ENCODE data around the gene SNAPC2.

The SNAPC2 gene

DNA sequence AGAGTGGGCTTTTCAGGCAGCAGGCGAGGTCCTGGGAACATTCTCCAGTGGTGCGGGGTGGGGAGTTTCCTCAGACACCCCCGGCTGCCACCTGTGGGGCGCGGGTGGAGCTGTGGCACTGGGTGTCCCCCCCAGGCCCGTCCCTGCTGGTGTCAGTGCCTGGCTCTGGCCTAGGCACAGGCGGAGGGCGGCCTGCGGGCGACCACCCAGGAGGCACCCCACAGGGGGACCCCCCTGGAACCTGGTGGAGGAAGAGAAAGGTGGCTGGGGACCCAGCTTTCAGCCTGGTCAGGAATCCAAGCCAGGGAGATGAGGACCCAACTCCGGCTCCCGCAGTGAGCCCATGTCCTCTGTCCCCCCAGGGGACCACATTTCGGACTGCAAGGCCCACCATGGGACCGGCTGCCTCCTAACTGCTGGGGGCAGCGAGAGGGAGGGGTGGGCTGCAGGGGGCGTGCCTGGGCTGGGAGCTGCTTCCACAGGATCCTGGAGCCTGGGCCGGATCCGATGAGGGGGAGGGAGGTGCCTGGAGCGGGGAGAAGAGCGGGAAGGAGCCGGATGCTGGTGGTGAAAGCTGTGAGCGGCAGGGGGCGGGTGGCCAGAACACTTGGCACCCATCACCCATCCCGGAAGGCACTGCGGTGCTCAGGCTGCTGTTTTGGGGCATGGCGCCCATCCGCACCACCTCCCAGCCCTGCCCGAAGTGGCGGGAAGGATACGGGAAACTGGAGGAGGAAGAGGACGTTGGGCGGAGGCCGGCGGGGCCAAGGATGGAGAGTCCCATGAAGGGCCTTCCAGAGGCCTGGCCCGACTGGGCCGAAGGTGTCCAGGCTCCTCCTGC, 11.3 kb downstream of the SNAPC2 start:
- no peak overlapping the region for H3K4me3 ChIP-seq (replicated peaks; ENCODE audit: low read depth, low read length)
- DNase-seq (ENCODE audit: extremely low read depth, low read depth) = no peak
- TF ChIP-seq, protein P1, sequence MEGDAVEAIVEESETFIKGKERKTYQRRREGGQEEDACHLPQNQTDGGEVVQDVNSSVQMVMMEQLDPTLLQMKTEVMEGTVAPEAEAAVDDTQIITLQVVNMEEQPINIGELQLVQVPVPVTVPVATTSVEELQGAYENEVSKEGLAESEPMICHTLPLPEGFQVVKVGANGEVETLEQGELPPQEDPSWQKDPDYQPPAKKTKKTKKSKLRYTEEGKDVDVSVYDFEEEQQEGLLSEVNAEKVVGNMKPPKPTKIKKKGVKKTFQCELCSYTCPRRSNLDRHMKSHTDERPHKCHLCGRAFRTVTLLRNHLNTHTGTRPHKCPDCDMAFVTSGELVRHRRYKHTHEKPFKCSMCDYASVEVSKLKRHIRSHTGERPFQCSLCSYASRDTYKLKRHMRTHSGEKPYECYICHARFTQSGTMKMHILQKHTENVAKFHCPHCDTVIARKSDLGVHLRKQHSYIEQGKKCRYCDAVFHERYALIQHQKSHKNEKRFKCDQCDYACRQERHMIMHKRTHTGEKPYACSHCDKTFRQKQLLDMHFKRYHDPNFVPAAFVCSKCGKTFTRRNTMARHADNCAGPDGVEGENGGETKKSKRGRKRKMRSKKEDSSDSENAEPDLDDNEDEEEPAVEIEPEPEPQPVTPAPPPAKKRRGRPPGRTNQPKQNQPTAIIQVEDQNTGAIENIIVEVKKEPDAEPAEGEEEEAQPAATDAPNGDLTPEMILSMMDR (IDR thresholded peaks at IDR 0.05; ENCODE audit: low read depth, low read length, missing control alignments) = no peak

DNA sequence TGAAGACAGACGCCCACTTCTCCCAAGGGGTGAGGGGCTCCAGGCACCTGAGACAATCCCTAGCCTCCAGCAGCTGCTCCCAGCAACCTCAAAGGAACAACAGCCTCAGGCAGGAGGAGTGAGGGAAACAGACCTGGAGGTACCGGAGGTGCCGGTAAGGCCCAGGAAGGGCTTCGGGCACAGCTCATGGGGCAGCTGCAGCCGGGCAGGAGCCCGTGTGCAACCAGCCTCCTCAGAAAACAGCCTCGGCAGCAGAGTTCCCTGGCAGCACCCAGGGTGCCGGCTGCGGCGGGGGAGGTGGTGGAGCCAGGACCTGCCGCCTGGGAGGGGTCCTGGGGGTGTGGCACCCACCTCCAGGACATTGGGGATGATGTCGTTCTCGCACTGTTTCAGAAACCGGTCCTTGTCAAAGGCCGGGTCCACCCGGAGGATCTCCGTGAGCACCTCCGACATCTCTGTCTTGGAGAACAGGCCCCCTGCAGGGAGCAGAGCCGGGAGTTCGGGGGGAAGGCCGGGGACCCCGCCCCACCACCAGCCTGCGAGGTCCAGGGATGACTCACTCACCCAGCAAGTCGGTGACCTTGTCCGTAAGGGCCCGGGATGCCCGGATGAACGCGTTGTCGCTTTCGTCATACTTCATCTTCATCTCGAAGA, 12.3 kb downstream of the SNAPC2 start:
- H3K4me3 ChIP-seq (replicated peaks; ENCODE audit: low read depth, low read length) = no peak overlapping the region
- TF ChIP-seq, protein P1 (IDR thresholded peaks at IDR 0.05; ENCODE audit: low read depth, low read length, missing control alignments) = no peak

DNA sequence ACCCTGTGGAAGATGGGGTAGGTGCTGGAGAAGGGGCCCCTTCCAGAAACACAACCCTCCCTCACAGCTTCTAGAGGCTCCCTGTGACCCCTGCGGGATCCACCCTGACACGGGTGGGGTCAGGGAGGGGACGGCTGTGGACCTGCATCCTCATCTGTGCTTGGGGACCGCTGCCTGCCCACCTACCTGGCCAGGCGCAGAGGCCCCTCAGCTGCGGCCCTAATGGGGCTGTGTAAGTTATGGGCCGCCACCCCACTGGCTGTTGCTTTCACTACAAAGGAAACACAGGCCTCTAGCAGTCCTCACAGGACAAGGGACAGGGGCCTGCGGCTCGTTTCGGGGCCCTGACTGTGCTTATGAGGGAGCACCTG, 12.8 kb downstream of the SNAPC2 start:
- H3K4me3 ChIP-seq (replicated peaks; ENCODE audit: low read depth, low read length) = no peak overlapping the region
- DNase-seq (ENCODE audit: extremely low read depth, low read depth) = no peak
- TF ChIP-seq, protein P1 (IDR thresholded peaks at IDR 0.05; ENCODE audit: low read depth, low read length, missing control alignments) = no peak

More for the DNA sequence above, 12.3 kb downstream of the SNAPC2 start:
- DNase-seq (ENCODE audit: extremely low read depth, low read depth) = no peak

DNA sequence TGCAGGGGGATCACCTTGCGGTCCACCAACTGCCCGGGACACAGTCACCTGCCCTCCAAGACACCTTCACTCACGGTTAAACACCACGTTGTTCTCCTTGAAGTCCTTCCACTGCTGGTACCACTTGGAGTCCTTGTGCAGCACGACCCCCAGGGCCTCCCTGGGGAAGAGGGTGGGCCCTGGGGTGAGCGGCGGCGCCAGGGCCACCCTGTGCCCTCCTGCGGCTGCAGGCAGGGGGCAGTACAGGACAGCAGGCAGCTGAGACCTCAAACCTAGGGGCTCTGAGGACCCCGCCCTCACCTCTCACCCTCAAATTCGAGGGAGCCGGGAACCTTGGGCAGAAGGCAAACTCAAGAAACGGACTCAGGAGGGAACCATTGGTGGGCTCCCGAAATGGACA, 13.3 kb downstream of the SNAPC2 start:
- DNase-seq (ENCODE audit: extremely low read depth, low read depth) = no peak
- TF ChIP-seq, protein P1 (IDR thresholded peaks at IDR 0.05; ENCODE audit: low read depth, low read length, missing control alignments) = peak; percentile 45
- H3K4me3 ChIP-seq (replicated peaks; ENCODE audit: low read depth, low read length) = no peak overlapping the region

DNA sequence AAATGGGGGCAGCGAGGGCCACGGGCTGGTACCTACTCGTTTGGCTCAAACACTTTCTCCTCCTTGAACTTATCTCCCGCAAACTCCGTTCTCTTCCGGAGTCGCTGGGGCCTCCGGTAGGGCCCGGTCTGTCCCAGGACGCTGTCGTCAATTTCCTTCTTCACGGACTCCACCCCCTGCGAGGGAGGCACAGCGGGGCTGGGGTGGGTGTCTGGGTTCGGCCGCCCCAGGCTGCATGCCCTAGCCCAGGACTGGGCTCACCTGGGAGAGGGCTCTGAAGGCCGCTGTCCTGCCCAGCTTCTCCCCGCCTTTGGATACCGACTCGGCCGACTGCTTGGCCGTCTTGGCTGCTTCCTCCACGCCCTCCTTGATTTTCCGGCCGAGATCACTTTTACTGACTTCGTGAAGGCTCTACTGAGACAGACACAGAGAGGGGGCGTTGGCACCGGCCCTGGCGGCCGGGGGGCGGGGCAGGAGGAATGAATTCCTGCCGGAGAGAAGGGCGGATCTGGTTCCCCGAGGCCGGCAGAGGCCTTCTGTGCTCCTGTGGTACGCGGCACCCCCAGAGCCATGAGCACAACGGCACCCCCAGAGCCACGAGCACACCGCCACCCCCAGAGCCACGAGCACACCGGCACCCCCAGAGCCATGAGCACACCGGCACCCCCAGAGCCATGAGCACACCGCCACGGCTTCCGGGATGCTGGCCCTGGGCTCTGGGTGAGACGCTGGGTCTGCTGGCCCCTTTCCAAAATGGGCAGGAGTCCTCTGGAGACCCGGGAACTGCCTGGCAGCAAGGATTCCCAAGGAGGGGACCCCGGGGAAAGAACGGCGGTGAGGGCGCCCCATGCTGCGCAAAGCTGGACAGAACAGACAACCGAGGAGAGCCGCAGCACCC, 13.9 kb downstream of the SNAPC2 start:
- no peak overlapping the region for H3K4me3 ChIP-seq (replicated peaks; ENCODE audit: low read depth, low read length)
- DNase-seq (ENCODE audit: extremely low read depth, low read depth) = no peak
- TF ChIP-seq, protein P1 (IDR thresholded peaks at IDR 0.05; ENCODE audit: low read depth, low read length, missing control alignments) = no peak

DNA sequence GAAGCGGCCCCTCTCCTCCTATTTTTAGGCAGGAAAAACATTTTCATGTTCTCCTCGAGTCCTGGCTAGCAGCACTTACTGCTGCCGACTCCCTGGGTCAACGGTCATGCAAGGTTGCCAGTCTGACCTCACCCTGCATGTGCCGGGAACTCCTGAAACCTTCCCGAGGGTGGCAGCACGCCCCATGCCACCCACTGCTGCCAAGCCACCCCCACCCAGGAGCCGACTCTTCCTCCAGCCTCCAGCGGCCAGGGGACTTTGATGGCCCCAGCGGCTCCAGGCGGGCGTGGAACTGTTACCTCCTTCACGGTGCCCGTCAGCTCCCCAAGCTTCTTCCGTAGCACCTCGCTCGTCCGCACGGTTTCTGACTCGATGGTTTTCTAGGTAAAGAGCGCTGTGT, 14.6 kb downstream of the SNAPC2 start:
- no peak overlapping the region for H3K4me3 ChIP-seq (replicated peaks; ENCODE audit: low read depth, low read length)
- TF ChIP-seq, protein P1 (IDR thresholded peaks at IDR 0.05; ENCODE audit: low read depth, low read length, missing control alignments) = no peak
- no peak for DNase-seq (ENCODE audit: extremely low read depth, low read depth)

Data from HFF-Myc (cell line).